Activated T-helper 17 cell treated with anti-CD3 and anti-CD28 coated beads, Interleukin-2, amount 50 U/mL, for 72 hours (primary cell): ENCODE results near the gene SESN1. TPM values are rescaled to one million over a fixed set of nuclear protein-coding genes. Genes with fewer than 3 reads are reported as not detected.

Source experiments
- total RNA-seq, 2 donors: library from RNA; stranded (reverse); gene quantifications; one replicate each; pipeline ENCODE4 v1.2.3, GENCODE V29; 2022

SESN1 gene
- total RNA-seq, 2 donors from 2014 or later: 9.8 to 23.0 TPM

Other genes starting within 250 kb of the SESN1 start
- 1 to 10 TPM; 2.9 to 5.7 TPM for gene ARMC2, start 246.4 kb downstream of the SESN1 start, total RNA-seq
- 10 to 100 TPM; 20.9 to 21.8 TPM for gene CEP57L1, start 661 bp upstream of the SESN1 start, total RNA-seq